T1000 (cell line): ENCODE results near the gene NLRC5.
"Not testable (repeated sequence)": the region's sequence is repeated elsewhere in the genome, so short reads cannot be mapped to it uniquely, and the experiment has no call there.

Source experiments
- DNase-seq: peaks from one replicate; lab custom pipeline; 2025; ENCODE audit warnings: mixed read lengths; lab: John Stamatoyannopoulos, UW

NLRC5 gene

DNA sequence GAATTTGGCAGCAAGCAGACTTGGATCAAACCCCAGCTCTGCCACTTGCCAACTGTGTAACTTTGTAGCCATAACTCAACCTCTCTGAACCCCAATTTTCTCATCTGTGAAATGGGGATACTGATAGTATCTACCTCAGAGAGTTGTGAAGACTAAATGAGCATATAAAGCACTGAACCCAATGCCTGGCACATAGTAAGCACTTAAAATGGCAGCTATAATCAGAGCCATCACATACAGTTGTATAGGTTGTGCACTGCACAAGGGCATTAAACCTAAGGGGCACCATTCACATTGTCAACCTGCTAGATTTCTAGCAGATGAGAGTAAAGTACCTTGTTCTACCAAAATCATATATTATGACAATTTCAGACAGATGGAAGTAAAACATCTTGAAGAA lies 92.4 kb downstream of the NLRC5 start:
- DNase-seq: no peak

DNA sequence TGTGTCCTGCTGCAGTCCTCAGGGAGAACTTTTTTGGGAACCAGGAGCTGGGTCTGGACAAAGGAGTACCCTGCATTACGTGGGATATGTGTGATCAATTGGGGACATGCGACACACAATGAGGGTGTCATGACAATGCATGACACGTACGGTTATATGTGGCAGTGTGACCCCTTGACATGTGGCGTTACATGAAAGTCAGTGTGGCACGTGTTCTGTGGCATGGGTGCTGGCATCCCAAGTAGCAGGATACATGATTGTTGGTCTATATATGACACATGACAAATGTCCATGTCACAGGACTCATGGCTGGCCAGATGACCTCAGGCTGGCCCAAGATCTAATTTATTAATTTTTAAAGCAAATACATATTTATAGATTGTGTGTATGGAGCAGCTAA lies 93.3 kb downstream of the NLRC5 start:
- no peak for DNase-seq

DNA sequence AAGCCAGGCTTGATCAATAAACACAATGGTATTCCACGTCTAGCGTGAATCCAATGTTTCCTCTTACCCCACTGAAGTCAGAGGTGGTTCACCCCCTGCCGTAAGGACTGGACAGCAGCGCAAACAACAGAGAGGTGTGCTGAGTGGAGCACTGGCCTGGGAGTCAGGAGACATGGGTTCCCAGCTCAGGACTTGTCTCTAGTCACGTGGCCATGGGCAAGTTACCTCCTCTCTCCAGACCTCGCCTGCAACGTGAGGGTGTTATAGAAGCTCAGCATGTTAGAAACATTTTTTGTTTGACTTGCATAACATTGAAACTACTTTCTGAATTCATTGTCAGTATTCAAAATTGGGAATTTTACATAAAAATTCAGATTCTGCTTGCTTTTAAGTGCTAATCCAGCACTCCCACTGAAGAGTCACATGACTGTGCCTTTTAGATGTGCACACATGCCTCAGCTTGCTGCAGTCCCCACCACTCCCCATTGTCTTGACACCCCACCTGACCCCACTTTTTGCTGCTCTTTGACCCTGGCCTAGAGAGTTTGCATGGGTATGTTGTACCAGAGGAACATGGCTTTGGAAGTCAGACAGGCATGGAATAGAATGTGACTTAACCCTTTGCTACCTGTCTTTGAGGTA lies 94.2 kb downstream of the NLRC5 start:
- no peak for DNase-seq

DNA sequence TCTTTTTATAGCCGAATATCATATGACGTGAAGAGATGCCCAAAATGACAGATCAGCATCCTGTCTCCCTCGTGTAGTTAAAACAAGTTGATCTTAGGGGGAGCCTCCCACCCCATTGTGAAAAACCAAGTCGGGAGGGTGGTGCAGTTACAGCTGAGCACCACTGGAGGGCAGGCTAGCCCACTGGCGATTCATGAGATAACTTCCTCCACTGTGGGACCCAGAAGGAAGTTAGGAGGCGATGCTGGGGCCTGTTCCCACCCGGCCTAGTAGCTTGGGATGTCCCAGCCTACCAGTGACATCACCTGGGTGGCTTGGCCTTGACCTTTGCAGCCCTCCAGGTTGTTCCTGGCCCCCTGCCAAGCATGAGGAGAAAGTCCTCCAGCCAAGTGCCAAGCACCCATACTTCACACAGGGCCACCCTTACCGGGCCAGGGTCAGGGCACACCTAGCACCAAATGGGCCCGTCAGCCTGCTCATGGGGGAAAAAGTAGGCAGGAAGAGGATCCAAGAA lies 95.0 kb downstream of the NLRC5 start:
- DNase-seq: peak; percentile 41

DNA sequence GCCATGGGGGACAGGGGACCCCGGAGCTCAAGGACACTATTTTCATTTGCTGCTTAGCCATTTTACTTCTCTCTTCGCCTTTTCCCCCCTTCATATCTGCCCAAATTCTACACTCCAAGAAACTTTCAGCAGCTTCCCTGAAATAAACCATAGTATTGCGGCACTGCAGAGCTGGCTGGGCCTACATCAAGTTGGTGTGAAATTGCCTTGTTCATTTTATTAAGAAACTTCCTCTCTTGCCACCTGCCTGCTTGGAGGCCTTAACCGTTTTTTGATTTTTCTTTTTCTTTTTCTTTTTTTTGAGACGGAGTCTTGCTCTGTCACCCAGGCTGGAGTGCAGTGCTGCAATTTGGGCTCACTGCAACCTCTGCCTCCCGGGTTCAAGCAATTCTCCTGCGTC lies 95.6 kb downstream of the NLRC5 start:
- no peak for DNase-seq

DNA sequence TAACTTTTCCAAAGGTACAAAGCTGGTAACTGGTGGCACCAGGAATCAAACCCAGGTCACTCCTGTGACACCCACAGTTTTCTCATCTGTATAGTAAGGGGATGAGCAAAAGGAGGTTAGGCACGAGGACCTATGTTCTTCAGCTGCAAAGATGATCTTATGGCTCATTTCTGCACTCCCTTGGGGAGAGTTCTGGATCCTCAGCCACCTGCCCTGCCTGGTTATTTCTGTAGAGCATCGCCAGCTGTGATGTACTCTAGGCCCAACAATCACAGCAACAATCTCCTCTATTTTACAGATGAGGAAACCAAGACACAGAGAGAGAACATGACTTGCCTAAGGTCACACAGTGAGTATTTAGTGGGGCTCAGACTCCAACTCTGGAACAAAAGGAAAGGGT lies 97.6 kb downstream of the NLRC5 start:
- DNase-seq: no peak

DNA sequence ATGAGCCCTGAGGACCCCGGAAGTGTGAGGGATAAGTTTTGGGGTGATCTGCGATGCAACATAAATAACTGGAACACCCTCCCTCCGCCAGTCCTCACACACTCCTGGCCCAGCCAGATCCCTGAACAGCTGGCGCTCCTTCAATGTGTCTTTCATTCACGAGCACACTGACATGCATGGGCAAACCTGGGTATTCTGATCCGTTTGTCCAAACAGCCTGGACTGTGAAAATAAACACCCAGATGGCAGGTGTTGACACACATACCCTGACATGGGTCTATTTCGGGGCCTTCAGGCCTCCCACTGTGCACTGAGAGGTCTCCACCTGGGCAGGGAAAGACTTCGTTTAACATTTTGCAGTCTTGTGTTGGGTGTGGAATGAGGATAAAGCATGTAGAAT lies 100.0 kb downstream of the NLRC5 start:
- DNase-seq: no peak

DNA sequence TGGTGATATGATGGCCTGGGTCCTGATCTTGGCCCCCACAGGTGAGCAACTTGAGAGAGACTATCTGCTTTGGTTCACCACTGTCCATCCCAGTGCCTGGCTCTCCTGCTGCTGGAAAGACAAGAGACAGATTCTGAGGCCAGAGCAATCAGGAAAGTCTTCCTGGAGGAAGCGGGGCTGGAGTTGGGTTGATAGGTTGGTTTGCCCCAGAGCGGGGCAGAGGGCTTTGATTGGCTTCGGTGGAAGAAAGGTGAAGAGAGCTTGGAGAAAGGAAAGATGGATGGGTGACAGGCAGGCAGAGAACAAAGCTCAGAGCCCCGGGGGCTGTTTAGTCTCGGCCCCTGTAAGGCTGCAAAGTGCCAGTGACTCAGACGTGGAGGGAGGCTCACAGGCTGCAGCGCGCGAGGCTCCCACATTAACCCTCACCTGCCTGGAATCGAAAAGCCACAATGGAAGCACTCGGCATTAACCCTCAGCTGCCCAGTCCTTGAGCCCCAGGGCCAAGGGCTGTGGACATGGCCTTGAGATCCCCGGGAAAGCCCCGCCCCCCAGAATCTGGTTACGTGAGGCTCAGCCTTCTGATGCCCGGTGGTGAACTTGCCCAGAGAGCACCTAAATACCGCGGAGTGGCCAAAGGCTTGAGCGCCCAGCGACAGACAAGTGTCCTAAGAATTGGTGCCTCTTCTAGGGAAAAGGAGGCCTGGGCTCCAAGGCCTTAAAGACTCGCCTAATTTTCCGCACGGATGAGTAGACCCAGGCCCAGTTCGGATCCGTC lies 102.0 kb downstream of the NLRC5 start:
- peak; percentile 45 for DNase-seq

DNA sequence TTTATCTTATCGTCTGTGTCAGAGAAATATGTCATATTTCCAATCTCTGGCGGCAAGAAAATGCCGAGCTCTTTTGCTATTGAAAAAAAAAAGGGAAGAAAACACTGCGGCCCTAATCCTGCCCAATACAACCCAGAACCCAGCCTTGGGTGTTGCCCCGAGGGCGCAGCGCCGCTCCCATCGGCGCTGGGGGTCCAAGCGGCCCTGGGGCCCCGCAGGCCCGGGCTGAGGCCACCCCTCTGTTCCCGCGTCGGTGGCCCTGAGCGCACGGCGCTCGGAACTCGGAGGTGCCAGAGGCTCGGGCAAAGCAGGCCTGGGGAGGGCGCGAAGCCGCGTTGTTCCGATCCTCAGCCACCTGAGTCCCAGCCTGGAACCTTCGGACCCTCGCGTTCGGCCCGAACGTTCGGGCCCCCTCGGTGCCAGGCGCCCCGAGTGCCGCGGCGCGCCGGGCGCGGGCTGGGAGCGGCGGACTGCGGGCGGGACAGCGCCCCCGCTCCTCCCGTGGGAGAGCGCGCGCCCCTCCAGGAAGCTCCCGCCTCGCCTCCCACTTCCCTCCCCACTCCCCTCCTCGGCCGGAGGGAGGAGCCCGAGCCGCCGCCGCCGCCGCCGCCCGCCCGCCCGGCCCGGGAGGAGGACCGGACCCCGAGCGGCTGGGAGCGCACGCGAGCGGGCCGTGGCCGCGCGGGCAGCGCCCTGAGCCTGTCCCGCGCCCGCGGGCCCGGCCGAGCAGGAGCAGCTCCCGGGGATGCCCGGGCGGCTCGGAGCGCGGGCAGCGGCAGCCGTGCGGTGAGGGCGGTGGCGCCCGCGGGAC lies 102.8 kb downstream of the NLRC5 start, which contains the start of gene CPNE2:
TSS of gene CPNE2 (plus strand) at position 609 of the 811 bp plus-strand sequence. CDS start 18,160 bp downstream, outside the sequence.
- DNase-seq: no peak

DNA sequence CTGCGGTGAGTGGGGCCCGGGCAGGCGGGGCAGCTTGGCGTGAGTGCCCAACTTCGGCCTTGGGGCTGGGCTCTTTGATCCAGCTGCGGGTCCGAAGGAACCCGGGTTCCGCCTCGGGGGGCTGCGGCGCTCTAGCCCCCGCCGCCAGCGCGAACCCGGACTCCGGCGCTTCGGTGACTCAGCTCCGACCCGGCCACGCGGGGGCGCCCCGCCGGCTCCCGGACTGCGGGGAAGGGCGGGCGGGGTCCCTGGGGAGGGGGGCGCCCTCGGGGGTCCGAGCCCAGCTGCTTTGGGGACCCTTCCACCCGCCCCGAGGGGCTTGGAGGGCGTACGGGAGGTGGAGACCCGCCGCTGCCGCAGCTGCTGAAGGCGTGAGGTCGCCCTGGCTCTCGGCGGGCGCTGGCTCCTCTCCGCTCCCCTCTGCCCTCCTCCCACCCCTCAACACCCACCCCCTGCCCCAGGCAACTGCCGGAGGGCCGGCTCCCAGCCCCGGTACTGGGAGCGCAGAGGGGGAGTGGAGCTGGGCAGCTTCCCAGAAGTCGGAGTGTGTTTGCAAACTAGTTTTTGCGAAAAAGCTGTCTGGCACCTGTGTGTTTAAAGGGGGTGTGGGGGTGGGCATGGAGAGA lies 103.5 kb downstream of the NLRC5 start:
- no peak for DNase-seq

DNA sequence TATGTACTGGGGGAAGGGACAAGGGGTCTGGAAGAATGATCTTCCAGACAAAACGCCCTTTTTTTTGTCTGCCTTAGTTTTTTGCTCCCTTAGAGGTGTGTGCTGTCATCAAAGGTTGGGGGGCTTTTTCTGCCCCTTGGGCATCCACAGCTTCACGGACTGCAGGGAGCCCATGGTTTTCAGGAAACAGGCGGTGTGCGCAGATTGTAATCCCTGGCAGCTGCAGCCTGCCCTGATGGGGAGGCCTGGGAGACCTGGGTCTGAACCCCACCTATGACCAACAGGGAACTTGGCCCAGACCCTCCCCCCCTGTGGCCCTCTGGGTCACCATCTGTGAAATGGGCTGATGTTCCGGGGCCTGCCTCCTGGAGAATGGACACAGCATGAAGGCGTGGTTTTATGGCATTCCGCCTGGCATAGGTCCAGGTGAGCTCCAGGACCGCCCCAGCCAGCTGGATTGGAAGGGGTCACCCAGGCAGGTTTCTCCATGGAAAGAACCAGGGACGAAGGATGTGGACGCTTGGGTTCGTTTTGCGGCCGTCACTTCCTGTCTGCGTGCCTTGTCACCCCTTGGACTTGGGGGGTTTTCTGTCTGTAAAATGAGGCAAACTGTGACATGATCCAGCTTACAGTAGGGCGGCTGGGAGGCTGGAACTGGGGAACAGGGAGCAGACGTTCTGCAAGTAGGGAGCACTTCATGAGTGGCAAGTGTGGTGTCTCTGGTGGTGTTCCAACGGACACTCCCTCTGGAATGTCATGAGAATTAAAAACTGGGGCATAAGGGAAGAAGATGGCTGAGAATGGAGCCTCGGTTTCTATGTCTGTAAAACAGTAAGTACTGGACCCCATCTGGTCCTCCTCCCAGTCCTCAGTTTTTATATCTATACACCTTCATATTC lies 104.6 kb downstream of the NLRC5 start:
- DNase-seq: no peak

DNA sequence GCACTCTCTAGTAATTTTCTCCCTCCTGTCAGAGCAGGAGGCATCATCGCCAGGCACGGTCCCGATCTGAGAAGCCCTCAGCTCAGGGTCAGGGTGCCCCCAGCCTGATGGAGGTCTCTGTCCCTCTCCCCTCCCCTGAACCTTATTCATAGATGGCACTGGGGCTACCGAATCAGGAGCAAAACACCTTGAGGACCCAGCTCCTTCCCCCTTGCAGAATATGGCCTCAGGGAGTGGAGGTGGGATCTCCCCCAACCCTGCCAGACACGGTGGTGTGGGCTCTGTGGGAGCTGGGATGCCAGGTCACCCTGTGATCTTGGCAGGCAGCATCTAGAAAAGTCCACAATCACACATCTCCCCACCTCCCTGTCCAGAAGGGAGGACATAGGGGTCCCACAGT lies 105.6 kb downstream of the NLRC5 start:
- no peak for DNase-seq

DNA sequence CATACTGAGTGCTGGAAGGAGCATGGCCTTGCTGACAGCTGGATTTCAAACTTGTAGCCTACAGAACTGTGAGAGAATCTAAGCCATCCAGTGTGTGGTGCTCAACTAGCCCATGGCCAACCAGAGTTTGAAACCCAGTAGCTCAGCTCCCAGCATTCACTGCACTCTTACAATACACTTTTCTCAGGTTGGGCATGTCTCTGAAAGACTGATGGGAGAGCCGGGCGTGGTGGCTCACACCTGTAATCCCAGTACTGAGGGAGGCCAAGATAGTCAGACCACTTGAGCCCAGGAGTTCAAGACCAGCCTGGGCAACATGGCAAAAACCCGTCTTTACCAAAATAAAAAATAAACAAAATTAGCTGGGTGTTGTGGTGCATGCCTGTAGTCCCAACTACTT lies 106.8 kb downstream of the NLRC5 start:
- DNase-seq: no peak

DNA sequence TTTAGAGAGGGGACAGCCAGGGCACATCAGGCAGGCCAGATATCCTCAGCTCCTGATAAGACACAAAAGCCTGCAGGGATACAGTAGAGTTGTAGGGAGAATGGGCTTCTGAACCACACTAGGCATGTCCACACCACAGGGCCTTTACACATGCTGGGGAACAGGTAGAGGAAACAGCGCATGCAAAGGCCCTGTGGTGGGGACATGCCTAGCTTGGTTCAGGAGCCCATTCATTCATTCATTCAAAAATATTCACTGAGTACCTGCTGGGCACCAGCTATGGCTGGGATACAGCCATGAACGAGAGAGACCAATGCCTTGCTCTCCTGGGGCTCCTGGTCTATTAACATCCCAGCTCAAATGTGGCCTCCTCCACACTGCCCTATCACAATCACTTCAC lies 107.4 kb downstream of the NLRC5 start:
- no peak for DNase-seq

DNA sequence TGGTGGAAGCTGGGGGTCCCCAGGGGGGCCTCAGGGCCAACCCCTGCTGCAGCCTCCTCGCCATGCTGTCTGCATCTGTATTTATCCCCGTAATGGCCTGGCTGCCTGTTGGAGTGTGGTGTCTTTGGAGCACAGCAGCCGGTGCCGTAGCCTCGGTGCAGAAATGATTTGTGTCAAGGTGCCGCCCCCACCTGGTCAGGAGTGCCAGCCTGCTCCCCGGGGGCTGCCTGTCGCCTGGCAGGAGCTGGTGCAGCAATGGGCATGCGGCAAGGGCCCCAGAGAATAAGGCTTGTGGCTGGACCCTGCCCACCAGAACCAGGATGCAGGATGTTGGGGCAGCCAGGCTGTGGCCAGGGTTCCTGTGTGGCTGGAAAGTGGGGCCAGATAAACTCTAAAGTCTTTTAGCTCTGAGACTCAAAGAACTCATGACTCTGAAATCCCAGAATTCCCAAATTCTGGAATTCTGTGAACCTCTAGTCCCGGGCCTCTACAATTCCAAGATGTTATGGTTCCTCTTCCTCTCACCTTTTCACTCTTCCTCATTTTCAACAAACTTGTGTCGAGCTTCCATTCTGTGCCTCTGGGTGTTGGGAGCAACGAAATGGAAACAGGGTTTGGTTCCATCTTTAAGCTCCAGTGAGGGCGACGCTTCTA lies 109.0 kb downstream of the NLRC5 start:
- no peak for DNase-seq

DNA sequence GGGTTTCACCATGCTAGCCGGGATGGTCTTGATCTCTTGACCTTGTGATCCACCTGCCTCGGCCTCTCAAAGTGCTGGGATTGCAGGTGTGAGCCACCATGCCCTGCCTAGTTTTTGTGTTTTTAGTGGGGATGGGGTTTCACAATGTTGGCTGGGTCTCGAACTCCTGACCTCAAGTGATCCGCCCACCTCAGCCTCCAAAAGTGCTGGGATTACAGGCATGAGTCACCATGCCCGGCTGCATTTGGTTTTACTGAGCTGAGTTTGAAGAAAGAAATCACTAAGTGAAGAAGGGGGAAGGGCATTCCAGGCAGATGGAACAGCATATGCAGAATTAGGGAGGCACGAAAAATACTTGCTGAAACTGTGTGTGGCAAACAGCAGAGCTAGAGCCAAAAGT lies 110.6 kb downstream of the NLRC5 start:
- DNase-seq: not testable (repeated sequence)

DNA sequence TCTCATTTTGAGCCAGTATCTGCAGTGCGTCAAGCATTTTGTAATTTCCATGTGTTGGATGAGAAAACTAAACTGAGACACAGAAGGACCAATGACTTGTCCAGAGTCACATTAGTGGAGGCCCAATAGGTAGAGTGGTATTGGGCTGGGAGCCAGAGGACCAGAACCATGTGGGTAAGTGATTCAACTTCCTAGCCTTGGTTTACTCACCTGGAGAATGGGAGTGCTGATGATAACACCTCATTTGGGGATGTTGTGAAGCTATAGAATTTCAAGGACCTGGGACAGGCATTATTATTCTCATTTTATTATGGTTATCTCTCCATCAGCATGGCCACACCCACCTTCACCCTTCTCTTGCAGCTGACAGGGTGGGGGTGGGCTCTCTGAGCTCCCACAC lies 111.1 kb downstream of the NLRC5 start:
- DNase-seq: no peak

DNA sequence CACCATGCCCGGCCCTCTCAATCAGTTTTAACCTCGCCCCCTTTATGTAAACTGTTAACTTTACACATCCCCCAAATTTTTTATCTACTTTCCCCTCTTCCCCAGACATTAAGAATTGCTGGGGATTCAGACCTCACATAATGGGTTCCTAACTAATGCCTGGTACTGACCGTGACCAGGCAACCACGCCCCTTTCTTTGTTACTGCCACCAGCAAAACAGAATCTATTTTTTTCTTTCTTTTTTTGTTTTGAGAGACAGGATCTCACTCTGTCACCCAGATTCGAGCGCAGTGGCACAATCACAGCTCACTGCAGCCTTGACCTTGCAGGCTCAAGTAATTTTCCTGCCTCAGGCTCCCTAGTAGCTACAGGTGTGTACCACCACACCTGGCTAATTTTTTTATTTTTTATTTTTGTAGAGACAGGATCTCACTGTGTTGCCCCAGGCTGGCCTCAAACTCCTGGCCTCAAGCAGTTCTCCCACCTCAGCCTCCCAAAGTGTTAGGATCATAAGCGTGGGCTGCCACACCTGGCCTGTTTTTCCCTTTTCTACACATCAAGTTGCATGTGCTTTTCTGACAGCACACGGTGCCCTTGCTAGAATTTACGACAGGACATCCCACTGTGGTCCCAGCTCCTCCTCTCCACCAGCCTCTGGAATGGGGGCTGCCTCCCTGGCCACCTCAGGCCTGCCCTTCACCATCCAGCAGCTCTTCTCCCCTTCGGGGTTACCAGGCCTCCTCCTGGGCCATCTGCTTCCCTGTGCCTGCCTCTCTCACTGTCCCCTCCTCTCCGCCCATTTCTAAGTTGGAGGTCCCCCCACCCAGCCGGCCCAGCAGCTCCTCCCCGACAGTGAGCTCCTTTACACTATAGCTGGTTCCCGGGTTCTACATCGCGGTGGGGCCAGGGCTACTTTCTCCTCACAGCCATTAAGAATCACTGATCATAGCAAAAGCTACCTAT lies 113.8 kb downstream of the NLRC5 start:
- DNase-seq: no peak

DNA sequence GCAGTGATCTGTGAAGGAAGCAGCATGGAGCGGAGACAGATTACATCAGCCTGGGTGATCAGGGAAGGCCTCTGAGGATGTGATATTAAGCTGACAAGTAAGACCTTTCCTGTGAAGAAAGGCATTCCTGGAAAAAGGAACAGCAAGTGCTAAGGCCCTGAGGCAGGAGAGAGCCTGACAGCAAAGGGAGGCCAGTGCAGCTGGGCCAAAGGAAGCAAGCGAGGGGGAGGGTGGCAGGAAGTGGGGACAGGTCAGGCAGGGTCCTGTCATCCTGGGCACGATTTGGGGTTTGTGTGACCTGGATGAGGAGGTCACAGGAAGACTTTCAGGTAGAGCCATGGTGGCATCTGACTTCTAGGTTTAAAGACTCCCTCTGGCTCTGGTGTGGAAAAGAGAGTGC lies 115.3 kb downstream of the NLRC5 start:
- no peak for DNase-seq
